Occipital lobe (tissue), 2 donors: Measurements from ENCODE around the gene PTHLH. TPM values are rescaled to one million over a fixed set of nuclear protein-coding genes. Genes with fewer than 3 reads are reported as not detected.

Source experiments
- DNase-seq: peaks from one replicate; lab custom pipeline; 2025; lab: John Stamatoyannopoulos, UW
- total RNA-seq: library from RNA; depleted of rRNA; stranded (reverse); fragments of >200 nt; gene quantifications from one replicate; pipeline ENCODE4 v1.2.3, GENCODE V29; 2014

The PTHLH gene
- total RNA-seq, 1 donor from 2014 or later, result not detected

GRCh38 chr12:27974735-27975221 lies 2.2 kb upstream of the PTHLH start:
- no peak for DNase-seq

- no peak for DNase-seq
Observed at GRCh38 chr12:27973487-27973890, 956 bp upstream of the PTHLH start.

- no peak for DNase-seq
Observed at GRCh38 chr12:27971606-27972005, 927 bp downstream of the PTHLH start.

GRCh38 chr12:27971121-27971489 lies 1.4 kb downstream of the PTHLH start:
- DNase-seq, result no peak

GRCh38 chr12:27970401-27971120 lies 2.0 kb downstream of the PTHLH start:
- DNase-seq, result no peak

GRCh38 chr12:27969624-27970400 lies 2.7 kb downstream of the PTHLH start:
- DNase-seq, result peak; percentile 10

GRCh38 chr12:27968972-27969623 lies 3.4 kb downstream of the PTHLH start:
- DNase-seq, result peak; percentile 17

- DNase-seq, result no peak
Observed at GRCh38 chr12:27967551-27968054, 4.9 kb downstream of the PTHLH start.

- DNase-seq, result no peak
Observed at GRCh38 chr12:27966870-27967269, 5.7 kb downstream of the PTHLH start.

GRCh38 chr12:27965966-27966365 lies 6.6 kb downstream of the PTHLH start:
- no peak for DNase-seq

- DNase-seq, result no peak
Observed at GRCh38 chr12:27965411-27965810, 7.1 kb downstream of the PTHLH start.

GRCh38 chr12:27964123-27964522 lies 8.4 kb downstream of the PTHLH start:
- DNase-seq, result no peak

- DNase-seq, result no peak
Observed at GRCh38 chr12:27960821-27961220, 11.7 kb downstream of the PTHLH start.

- no peak for DNase-seq
Observed at GRCh38 chr12:27958675-27959074, 13.9 kb downstream of the PTHLH start.

- DNase-seq, result no peak
Observed at GRCh38 chr12:27957366-27957765, 15.2 kb downstream of the PTHLH start.

GRCh38 chr12:27953817-27954216 lies 18.7 kb downstream of the PTHLH start:
- DNase-seq, result no peak

GRCh38 chr12:27953348-27953747 lies 19.2 kb downstream of the PTHLH start:
- no peak for DNase-seq

GRCh38 chr12:27952510-27952909 lies 20.0 kb downstream of the PTHLH start:
- no peak for DNase-seq

- DNase-seq, result no peak
Observed at GRCh38 chr12:27951898-27952297, 20.6 kb downstream of the PTHLH start.

- no peak for DNase-seq
Observed at GRCh38 chr12:27946421-27946820, 26.1 kb downstream of the PTHLH start.

GRCh38 chr12:27940756-27941402 lies 31.7 kb downstream of the PTHLH start:
- DNase-seq, result no peak

GRCh38 chr12:27940245-27940644 lies 32.3 kb downstream of the PTHLH start:
- DNase-seq, result no peak
